GM06990 (cell line): ENCODE data around the gene LHB.
"Not testable (repeated sequence)": the region's sequence is repeated elsewhere in the genome, so short reads cannot be mapped to it uniquely, and the experiment has no call there.

Source experiments
- DNase-seq: peaks from one replicate; pipeline ENCODE4 v3.0.0-alpha.2; 2011; ENCODE audit not compliant: insufficient read length; ENCODE audit errors: extremely low read depth
- H3K27me3 ChIP-seq: replicated peaks from 2 replicates; pipeline ENCODE4 v1.6.0; 2011; ENCODE audit warnings: low read length; ENCODE audit not compliant: control insufficient read depth, insufficient read depth
- H3K36me3 ChIP-seq: 2 replicates; pipeline ENCODE4 v1.5.1; 2011; ENCODE audit warnings: low read length; ENCODE audit not compliant: control insufficient read depth, insufficient read depth
- H3K4me3 ChIP-seq: replicated peaks from 2 replicates; pipeline ENCODE4 v1.5.1; 2011; ENCODE audit warnings: low read depth, mild to moderate bottlenecking, control low read depth, low read length
- CTCF ChIP-seq: IDR thresholded peaks from 2 replicates; pipeline ENCODE4 v1.5.1; 2011; ENCODE audit warnings: low read length, control low read depth, mild to moderate bottlenecking, inconsistent platforms; ENCODE audit not compliant: insufficient read depth, poor library complexity, severe bottlenecking

LHB gene

GRCh38 chr19:49049011-49049410, 32.1 kb upstream of the LHB start, which contains the start of gene CGB8:
TSS of gene CGB8 (minus strand) at chr19:49049111. CDS start at chr19:49048739, 372 bp downstream.
- H3K27me3 ChIP-seq, H3K4me3 ChIP-seq, H3K36me3 ChIP-seq, DNase-seq: not testable (repeated sequence)

- H3K27me3 ChIP-seq, DNase-seq, H3K4me3 ChIP-seq, H3K36me3 ChIP-seq: not testable (repeated sequence)
These were observed 26.7 kb upstream of the LHB start, which contains the start of gene CGB5 for GRCh38 chr19:49043548-49043947. TSS of gene CGB5 (plus strand) at chr19:49043848. CDS start at chr19:49044210, 362 bp downstream.

- not testable (repeated sequence) for H3K4me3 ChIP-seq, H3K36me3 ChIP-seq, H3K27me3 ChIP-seq, DNase-seq
These were observed 25.8 kb upstream of the LHB start for GRCh38 chr19:49042666-49043065.

GRCh38 chr19:49042177-49042576, 25.3 kb upstream of the LHB start:
- no peak overlapping the region for H3K4me3 ChIP-seq
- no peak for DNase-seq
- TF ChIP-seq CTCF = no peak
- no peaks in the 10 kb centered on the region for H3K27me3 ChIP-seq
- no peaks in the 10 kb centered on the region for H3K36me3 ChIP-seq

- not testable (repeated sequence) for DNase-seq, H3K4me3 ChIP-seq, H3K36me3 ChIP-seq, H3K27me3 ChIP-seq
These were observed 22.8 kb upstream of the LHB start for GRCh38 chr19:49039736-49040135.

- H3K36me3 ChIP-seq, H3K27me3 ChIP-seq, H3K4me3 ChIP-seq, DNase-seq: not testable (repeated sequence)
These were observed 21.8 kb upstream of the LHB start for GRCh38 chr19:49038557-49039276.

- H3K36me3 ChIP-seq, DNase-seq, H3K27me3 ChIP-seq, H3K4me3 ChIP-seq: not testable (repeated sequence)
These were observed 21.2 kb upstream of the LHB start for GRCh38 chr19:49038111-49038510.

GRCh38 chr19:49036815-49037214, 19.9 kb upstream of the LHB start, which contains the start of gene CGB1:
TSS of gene CGB1 (minus strand) at chr19:49036895. CDS start at chr19:49036711, 184 bp downstream.
- H3K36me3 ChIP-seq, H3K27me3 ChIP-seq, H3K4me3 ChIP-seq, DNase-seq: not testable (repeated sequence)
- TF ChIP-seq CTCF = peak; percentile 53
